ENCODE results near the gene PTX4. TPM values are rescaled to one million over a fixed set of nuclear protein-coding genes. Genes with fewer than 3 reads are reported as not detected.
A peak's percentile ranks its signal among the peaks of the same experiment; 100 is the strongest.

Gene PTX4
- total RNA-seq, 1 donor from 2014 or later, result under 0.01 TPM

- H3K4me3 ChIP-seq (ENCODE audit: low read depth, low read length), result no peak overlapping the region
- H3K27me3 ChIP-seq (ENCODE audit: control insufficient read depth, insufficient read depth, low read length), result no peaks in the 10 kb centered on the region
- no peaks in the 10 kb centered on the region for H3K36me3 ChIP-seq (ENCODE audit: control insufficient read depth, insufficient read depth, low read length)
- DNase-seq (ENCODE audit: low read depth) (no peak), FAIRE-seq (peak; percentile 36)
- no peak for TF ChIP-seq CTCF (IDR thresholded peaks at IDR 0.05; ENCODE audit: insufficient read depth, low read length, severe bottlenecking)
These were observed 29.9 kb upstream of the PTX4 start for GRCh38 chr16:1518626-1519135.

- H3K4me3 ChIP-seq (ENCODE audit: low read depth, low read length), result no peak overlapping the region
- DNase-seq (ENCODE audit: low read depth), result no peak
- no peak for TF ChIP-seq CTCF (IDR thresholded peaks at IDR 0.05; ENCODE audit: insufficient read depth, low read length, severe bottlenecking)
- no peak for FAIRE-seq
- H3K27me3 ChIP-seq (ENCODE audit: control insufficient read depth, insufficient read depth, low read length), result no peaks in the 10 kb centered on the region
- H3K36me3 ChIP-seq (ENCODE audit: control insufficient read depth, insufficient read depth, low read length), result peaks cover 3% of the 10 kb centered on the region
These were observed 25.8 kb upstream of the PTX4 start for GRCh38 chr16:1514507-1514906.

GRCh38 chr16:1512774-1513173, 24.0 kb upstream of the PTX4 start:
- TF ChIP-seq CTCF (IDR thresholded peaks at IDR 0.05; ENCODE audit: insufficient read depth, low read length, severe bottlenecking), result no peak
- no peak for FAIRE-seq
- Histone ChIP-seq H3K4me3 (ENCODE audit: low read depth, low read length) (no peak overlapping the region), H3K27me3 (ENCODE audit: control insufficient read depth, insufficient read depth, low read length) (no peaks in the 10 kb centered on the region), H3K36me3 (ENCODE audit: control insufficient read depth, insufficient read depth, low read length) (peaks cover 4% of the 10 kb centered on the region)
- DNase-seq (ENCODE audit: low read depth), result no peak

GRCh38 chr16:1511662-1512569, 23.2 kb upstream of the PTX4 start:
- TF ChIP-seq CTCF (IDR thresholded peaks at IDR 0.05; ENCODE audit: insufficient read depth, low read length, severe bottlenecking), result no peak
- H3K27me3 ChIP-seq (ENCODE audit: control insufficient read depth, insufficient read depth, low read length), result no peaks in the 10 kb centered on the region
- FAIRE-seq (no peak), DNase-seq (ENCODE audit: low read depth) (no peak)
- peaks cover 4% of the 10 kb centered on the region for H3K36me3 ChIP-seq (ENCODE audit: control insufficient read depth, insufficient read depth, low read length)
- H3K4me3 ChIP-seq (ENCODE audit: low read depth, low read length), result no peak overlapping the region

- TF ChIP-seq CTCF (IDR thresholded peaks at IDR 0.05; ENCODE audit: insufficient read depth, low read length, severe bottlenecking), result no peak
These were observed 22.2 kb upstream of the PTX4 start for GRCh38 chr16:1510941-1511351.

More at GRCh38 chr16:1510941-1511351, 22.2 kb upstream of the PTX4 start:
- no peaks in the 10 kb centered on the region for H3K27me3 ChIP-seq (ENCODE audit: control insufficient read depth, insufficient read depth, low read length)
- FAIRE-seq (no peak), DNase-seq (ENCODE audit: low read depth) (no peak)
- peaks cover 6% of the 10 kb centered on the region for H3K36me3 ChIP-seq (ENCODE audit: control insufficient read depth, insufficient read depth, low read length)
- H3K4me3 ChIP-seq (ENCODE audit: low read depth, low read length), result no peak overlapping the region
